ENCODE measurements around the gene TMSB10.
"Not testable (repeated sequence)": the region's sequence is repeated elsewhere in the genome, so short reads cannot be mapped to it uniquely, and the experiment has no call there.

The TMSB10 gene

GRCh38 chr2:84942964-84943421 is 37.5 kb downstream of the TMSB10 start:
- TF ChIP-seq TSHZ2 (CRISPR knock-in tag; IDR thresholded peaks at IDR 0.05) (no peak), TOX (CRISPR knock-in tag; IDR thresholded peaks at IDR 0.05; ENCODE audit: borderline replicate concordance) (no peak), CSDC2 (CRISPR knock-in tag; IDR thresholded peaks at IDR 0.05) (no peak), POU6F1 (CRISPR knock-in tag; IDR thresholded peaks at IDR 0.05; ENCODE audit: borderline replicate concordance, low read depth) (no peak), ZFP30 (CRISPR knock-in tag; IDR thresholded peaks at IDR 0.05) (no peak), ZNF70 (CRISPR knock-in tag; IDR thresholded peaks at IDR 0.05) (no peak), TCF4 (CRISPR knock-in tag; IDR thresholded peaks at IDR 0.05; ENCODE audit: borderline replicate concordance) (no peak), OSR1 (CRISPR knock-in tag; IDR thresholded peaks at IDR 0.05) (no peak), PPARA (CRISPR knock-in tag; IDR thresholded peaks at IDR 0.05; ENCODE audit: borderline replicate concordance) (no peak), BACH2 (CRISPR knock-in tag; IDR thresholded peaks at IDR 0.05; ENCODE audit: borderline replicate concordance) (no peak), ZNF565 (CRISPR knock-in tag; conservative IDR thresholded peaks at IDR 0.05; ENCODE audit: low read depth) (no peak), ESRRG (CRISPR knock-in tag; IDR thresholded peaks at IDR 0.05) (no peak), CSRNP3 (CRISPR knock-in tag; IDR thresholded peaks at IDR 0.05) (no peak), SNAI2 (CRISPR knock-in tag; IDR thresholded peaks at IDR 0.05) (no peak), GLIS3 (CRISPR knock-in tag; IDR thresholded peaks at IDR 0.05) (no peak), CREB5 (CRISPR knock-in tag; IDR thresholded peaks at IDR 0.05; ENCODE audit: low read depth) (no peak), RARB (CRISPR knock-in tag; IDR thresholded peaks at IDR 0.05) (no peak)
- ATAC-seq: no peak

GRCh38 chr2:84944295-84944909 is 38.9 kb downstream of the TMSB10 start:
- no peak for ATAC-seq
- TF ChIP-seq CREB5 (CRISPR knock-in tag; IDR thresholded peaks at IDR 0.05; ENCODE audit: low read depth) (no peak), PPARA (CRISPR knock-in tag; IDR thresholded peaks at IDR 0.05; ENCODE audit: borderline replicate concordance) (no peak), ZFP3 (CRISPR knock-in tag; IDR thresholded peaks at IDR 0.05) (no peak), ZNF565 (CRISPR knock-in tag; conservative IDR thresholded peaks at IDR 0.05; ENCODE audit: low read depth) (no peak), ZNF70 (CRISPR knock-in tag; IDR thresholded peaks at IDR 0.05) (no peak), ESRRG (CRISPR knock-in tag; IDR thresholded peaks at IDR 0.05) (no peak), TCF4 (CRISPR knock-in tag; IDR thresholded peaks at IDR 0.05; ENCODE audit: borderline replicate concordance) (no peak), ARNTL (CRISPR knock-in tag; IDR thresholded peaks at IDR 0.05; ENCODE audit: borderline replicate concordance, low read depth) (no peak), ISL1 (CRISPR knock-in tag; IDR thresholded peaks at IDR 0.05) (no peak)

GRCh38 chr2:84945838-84946203 is 40.4 kb downstream of the TMSB10 start:
- ATAC-seq: not testable (repeated sequence)

All from SK-N-SH treated with all-trans-retinoic acid at 6 μM for 48 hours (cell line).